Loucy (cell line): ENCODE results near the gene MEAK7.

Experiments used
- H2AFZ ChIP-seq: fragments of 200-600 bp; sonication (generic); 2 replicates; pipeline ENCODE4 v1.6.0; 2016; ENCODE audit warnings: antibody characterized with exemption, mild to moderate bottlenecking, low read length, moderate library complexity
- H3F3A ChIP-seq: fragments of 200-600 bp; 2 replicates; pipeline ENCODE4 v1.6.0; 2016; ENCODE audit warnings: antibody characterized with exemption, low read depth, mild to moderate bottlenecking
- H3K27me3 ChIP-seq: fragments of 200-600 bp; sonication (generic); 2 replicates; pipeline ENCODE4 v1.6.1; 2014; ENCODE audit warnings: low read length, mild to moderate bottlenecking; ENCODE audit not compliant: insufficient read depth, poor library complexity, severe bottlenecking
- H3K36me3 ChIP-seq: fragments of 200-600 bp; sonication (generic); 2 replicates; pipeline ENCODE4 v1.6.1; 2016; ENCODE audit warnings: low read length; ENCODE audit not compliant: insufficient read depth
- H3K4me1 ChIP-seq: fragments of 200-600 bp; sonication (generic); 2 replicates; pipeline ENCODE4 v1.5.1; 2014; ENCODE audit warnings: low read length, mild to moderate bottlenecking; ENCODE audit not compliant: insufficient read depth, poor library complexity, severe bottlenecking
- H3K4me2 ChIP-seq: fragments of 200-600 bp; sonication (generic); 2 replicates; pipeline ENCODE4 v1.6.0; 2014; ENCODE audit warnings: antibody characterized with exemption, low read length, low read depth, mild to moderate bottlenecking; ENCODE audit not compliant: poor library complexity, severe bottlenecking
- H3K4me3 ChIP-seq: fragments of 200-600 bp; sonication (generic); 2 replicates; pipeline ENCODE4 v1.5.1; 2014; ENCODE audit warnings: low read length, mild to moderate bottlenecking, mixed read lengths; ENCODE audit not compliant: poor library complexity, severe bottlenecking
- H3K79me2 ChIP-seq: fragments of 200-600 bp; sonication (generic); 2 replicates; pipeline ENCODE4 v1.6.1; 2014; ENCODE audit warnings: low read length; ENCODE audit not compliant: insufficient read depth
- H3K9ac ChIP-seq: fragments of 200-600 bp; sonication (generic); 2 replicates; pipeline ENCODE4 v1.6.0; 2014; ENCODE audit warnings: mild to moderate bottlenecking, low read depth, low read length, moderate library complexity; ENCODE audit not compliant: poor library complexity, severe bottlenecking
- H3K9me2 ChIP-seq: fragments of 200-600 bp; sonication (generic); replicated peaks from 2 replicates; pipeline ENCODE4 v1.6.1; 2016; ENCODE audit warnings: low read depth, low read length, mixed read lengths
- H3K9me3 ChIP-seq: fragments of 200-600 bp; sonication (generic); 2 replicates; pipeline ENCODE4 v1.6.1; 2014; ENCODE audit warnings: mild to moderate bottlenecking, antibody characterized with exemption, low read length, low read depth; ENCODE audit not compliant: insufficient read depth
- H4K20me1 ChIP-seq: fragments of 200-600 bp; sonication (generic); 2 replicates; pipeline ENCODE4 v1.6.0; 2014; ENCODE audit warnings: antibody characterized with exemption, low read length, mild to moderate bottlenecking; ENCODE audit not compliant: insufficient read depth, poor library complexity, severe bottlenecking
- CTCF ChIP-seq: fragments of 200-600 bp; sonication (generic); conservative IDR thresholded peaks from 2 replicates; pipeline ENCODE4 v1.5.1; 2014; ENCODE audit warnings: mild to moderate bottlenecking, antibody characterized with exemption, low read length
- EZH2phosphoT487 ChIP-seq: fragments of 200-600 bp; IDR thresholded peaks from 2 replicates; pipeline ENCODE4 v1.6.1; 2018; ENCODE audit warnings: antibody characterized with exemption, mild to moderate bottlenecking, moderate library complexity, borderline replicate concordance

MEAK7 gene

GRCh38 chr16:84540194-84540593 lies 35.7 kb upstream of the MEAK7 start:
- Histone ChIP-seq H3K4me1 (peaks cover 9% of the 10 kb centered on the region), H3F3A (no peaks in the 10 kb centered on the region)

GRCh38 chr16:84538222-84538840 lies 33.9 kb upstream of the MEAK7 start:
- H3F3A ChIP-seq: no peaks in the 10 kb centered on the region
- H3K79me2 ChIP-seq: no peaks in the 10 kb centered on the region
- H3K9ac ChIP-seq: no peak overlapping the region
- H3K9me3 ChIP-seq: no peaks in the 10 kb centered on the region
- H4K20me1 ChIP-seq: no peaks in the 10 kb centered on the region
- H2AFZ ChIP-seq: no peak overlapping the region
- TF ChIP-seq CTCF: no peak
- TF ChIP-seq EZH2phosphoT487: no peak
- no peaks in the 10 kb centered on the region for H3K9me2 ChIP-seq
- no peak overlapping the region for H3K4me3 ChIP-seq
- no peak overlapping the region for H3K4me2 ChIP-seq
- no peaks in the 10 kb centered on the region for H3K36me3 ChIP-seq
- peaks cover 9% of the 10 kb centered on the region for H3K4me1 ChIP-seq
- no peaks in the 10 kb centered on the region for H3K27me3 ChIP-seq

More at GRCh38 chr16:84540194-84540593, 35.7 kb upstream of the MEAK7 start:
- Histone ChIP-seq H3K9ac (no peak overlapping the region), H3K36me3 (no peaks in the 10 kb centered on the region), H3K4me3 (no peak overlapping the region), H3K79me2 (no peaks in the 10 kb centered on the region), H4K20me1 (no peaks in the 10 kb centered on the region), H2AFZ (no peak overlapping the region), H3K27me3 (no peaks in the 10 kb centered on the region), H3K9me3 (no peaks in the 10 kb centered on the region), H3K4me2 (no peak overlapping the region), H3K9me2 (no peaks in the 10 kb centered on the region)
- no peak for TF ChIP-seq CTCF
- TF ChIP-seq EZH2phosphoT487: no peak

- Histone ChIP-seq H3K36me3 (no peaks in the 10 kb centered on the region), H4K20me1 (no peaks in the 10 kb centered on the region), H2AFZ (no peak overlapping the region), H3K79me2 (no peaks in the 10 kb centered on the region), H3K4me1 (peaks cover 15% of the 10 kb centered on the region), H3K9ac (no peak overlapping the region), H3K9me3 (no peaks in the 10 kb centered on the region), H3K27me3 (no peaks in the 10 kb centered on the region), H3K4me2 (no peak overlapping the region), H3F3A (no peaks in the 10 kb centered on the region), H3K9me2 (no peaks in the 10 kb centered on the region), H3K4me3 (no peak overlapping the region)
- TF ChIP-seq CTCF (no peak), EZH2phosphoT487 (no peak)
These were observed 33.2 kb upstream of the MEAK7 start for GRCh38 chr16:84537491-84538151.
